A549 treated with AZD2906 at 1 μM for 4 hours (cell line): Measurements from ENCODE around the gene TMEM254. TPM values are rescaled to one million over a fixed set of nuclear protein-coding genes. Genes with fewer than 3 reads are reported as not detected.

Source experiments
- total RNA-seq: library from RNA; stranded (reverse); fragments of 200-300 nt; extraction: Qiagen RNA extraction; gene quantifications from 5 replicates; pipeline ENCODE4 v1.2.3, GENCODE V29; 2022

TMEM254 gene
- 16.4 to 24.7 TPM (median 21.5 TPM) in 5 replicates for total RNA-seq

GRCh38 chr10:80078448-80079311 is at the start of gene TMEM254:
Gene TMEM254 (plus strand): TSS chr10:80078665. CDS start chr10:80078700, 35 bp downstream.

GRCh38 chr10:80132299-80133139 is 54.1 kb downstream of the TMEM254 start, which contains the start of gene PLAC9:
Gene PLAC9 (plus strand): TSS chr10:80132730. CDS start chr10:80132763, 33 bp downstream.

Other genes starting within 250 kb of the TMEM254 start
- gene SFTPD, start 129.6 kb upstream of the TMEM254 start, total RNA-seq, result 0.09 to 0.38 TPM (median 0.25 TPM) in 5 replicates
- gene PLAC9, start 54.1 kb downstream of the TMEM254 start, total RNA-seq, result 0.16 to 0.30 TPM (median 0.17 TPM) in 3 of 5 replicates, not detected in the others
- 145 to 213 TPM (median 201 TPM) in 5 replicates for gene ANXA11, start 126.9 kb downstream of the TMEM254 start, total RNA-seq
- 0.01 to 0.23 TPM (median 0.08 TPM) in 5 replicates for gene MAT1A, start 211.0 kb downstream of the TMEM254 start, total RNA-seq